ENCODE results near the gene CUX1.
"Not testable (repeated sequence)": the region's sequence is repeated elsewhere in the genome, so short reads cannot be mapped to it uniquely, and the experiment has no call there.

Gene CUX1

GRCh38 chr7:102198417-102198956, 381.1 kb downstream of the CUX1 start:
- DNase-seq, result no peak

GRCh38 chr7:102201576-102201975, 384.1 kb downstream of the CUX1 start:
- no peak for DNase-seq

- no peak for DNase-seq
Observed at GRCh38 chr7:102202556-102202955, 385.1 kb downstream of the CUX1 start.

DNA sequence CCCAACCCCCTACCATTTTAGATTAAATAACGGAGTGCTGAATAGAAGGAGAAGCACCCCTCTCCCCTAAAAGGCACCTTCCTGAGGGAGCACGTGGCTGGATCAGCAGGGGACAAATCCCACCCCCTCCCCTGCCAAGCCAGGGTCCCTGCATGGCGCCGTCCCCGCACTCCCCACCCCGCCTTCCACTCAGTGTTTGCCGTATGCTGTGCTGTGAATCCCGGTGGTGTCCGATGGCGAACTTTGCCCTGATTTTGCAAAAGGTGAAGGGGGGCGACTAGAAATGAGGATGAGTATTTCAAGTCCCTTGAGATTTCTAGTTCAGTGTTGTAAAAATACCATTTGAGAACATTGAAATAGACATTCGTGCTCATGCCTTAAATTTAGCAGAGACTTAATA, 385.8 kb downstream of the CUX1 start:
- no peak for DNase-seq

DNA sequence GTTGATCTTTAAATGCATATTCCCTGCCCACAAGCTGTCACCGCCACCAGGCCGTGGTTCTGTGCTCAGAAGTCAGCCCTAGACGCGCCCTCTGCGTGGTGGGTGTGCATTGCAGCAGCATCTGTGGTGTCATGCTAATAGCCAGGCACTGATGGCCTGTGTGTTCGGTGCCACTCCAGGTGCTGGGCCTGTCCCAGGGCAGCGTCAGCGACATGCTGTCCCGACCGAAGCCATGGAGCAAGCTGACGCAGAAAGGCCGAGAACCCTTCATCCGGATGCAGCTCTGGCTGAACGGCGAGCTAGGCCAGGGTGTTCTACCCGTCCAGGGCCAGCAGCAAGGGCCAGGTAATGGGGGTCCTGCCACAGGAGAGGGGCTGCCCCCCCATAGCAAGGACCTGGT, 386.8 kb downstream of the CUX1 start:
- DNase-seq, result no peak

DNA sequence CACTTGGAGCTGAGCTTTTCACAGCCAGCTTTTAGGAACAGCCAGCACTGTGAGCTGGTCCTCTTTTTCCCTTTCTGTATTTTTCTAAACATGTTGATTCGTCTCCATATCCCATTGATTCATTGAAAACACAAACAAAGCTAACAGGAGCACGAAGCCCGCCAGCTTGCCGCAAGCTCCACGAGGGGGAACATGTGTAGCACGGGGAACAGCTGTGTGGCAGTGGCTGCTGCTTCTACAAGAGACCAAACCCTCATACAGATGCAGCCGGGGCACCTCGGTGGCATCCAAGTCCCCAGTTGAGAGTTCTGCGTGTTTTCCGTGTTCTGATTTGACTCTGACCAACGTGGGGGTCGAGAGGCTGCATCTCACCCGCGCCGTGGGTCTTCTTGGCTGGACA, 388.5 kb downstream of the CUX1 start:
- DNase-seq, result no peak

DNA sequence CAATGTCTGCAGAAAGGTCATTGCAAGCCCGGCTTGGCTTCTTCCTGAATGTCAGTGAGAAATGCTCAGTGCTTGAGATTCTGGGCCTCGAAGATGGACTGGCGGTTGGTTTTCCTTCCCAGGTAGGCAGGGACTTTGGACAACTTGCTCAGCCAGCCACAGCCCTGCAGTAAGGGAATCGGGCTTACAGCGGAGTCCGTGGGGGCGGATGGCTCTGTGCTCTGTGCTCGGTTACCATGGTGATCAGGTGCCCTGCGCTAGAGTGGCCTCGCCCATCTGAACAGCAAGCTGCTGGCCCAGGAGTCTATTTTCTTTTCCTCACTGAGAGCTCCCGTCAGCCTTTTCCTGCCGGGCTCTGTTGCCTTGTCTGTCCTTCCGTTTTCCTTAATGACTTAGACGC, 391.4 kb downstream of the CUX1 start:
- no peak for DNase-seq

DNA sequence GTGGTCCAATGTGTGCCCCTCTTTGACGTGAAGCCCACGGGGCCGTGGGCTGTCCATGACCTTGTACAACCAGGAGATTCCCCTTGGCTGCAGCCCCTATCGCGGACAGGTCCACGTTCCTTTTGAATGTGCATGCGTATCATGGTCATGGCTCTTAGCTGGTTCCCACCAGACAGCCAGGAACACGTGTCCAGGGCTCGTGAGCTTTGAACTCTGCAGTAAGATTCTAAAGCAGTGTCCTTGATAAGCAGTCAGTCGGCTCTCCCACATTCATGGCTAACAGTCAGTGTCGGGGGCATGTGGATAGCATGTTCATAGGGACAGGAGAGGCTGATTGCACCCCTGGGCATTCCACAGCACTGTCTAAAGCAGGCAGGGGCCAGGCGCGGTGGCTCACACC, 393.4 kb downstream of the CUX1 start:
- DNase-seq, result no peak

- no peak for DNase-seq
Observed at GRCh38 chr7:102211590-102212550, 394.4 kb downstream of the CUX1 start.

DNA sequence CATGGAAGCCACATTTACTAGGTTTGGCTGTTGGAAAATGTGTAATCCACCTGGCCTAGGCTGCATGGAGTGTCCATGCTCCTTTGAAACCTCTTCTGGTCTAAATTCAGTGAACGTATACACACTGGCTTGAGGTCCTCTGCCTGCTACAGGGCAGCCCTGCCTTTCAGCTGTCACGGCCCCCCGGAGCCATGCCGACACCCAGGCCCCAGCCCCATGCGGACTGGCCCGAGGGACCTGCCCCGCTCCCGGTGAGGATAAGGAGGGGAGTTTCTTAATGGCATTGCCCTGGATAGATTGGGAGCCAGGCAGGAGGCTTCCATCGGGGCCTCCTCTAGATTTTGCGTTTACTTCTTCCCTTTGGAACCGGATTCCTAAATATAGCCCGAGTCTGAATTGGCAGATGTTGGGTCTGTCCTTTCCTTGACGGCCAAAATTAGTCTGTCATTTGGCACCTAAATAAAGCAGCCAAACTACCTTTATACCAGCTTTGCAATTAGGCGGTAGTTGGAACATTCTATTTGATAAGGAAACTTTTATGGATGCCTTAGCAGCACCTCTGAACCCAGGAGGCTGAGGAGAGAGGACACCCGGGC, 397.1 kb downstream of the CUX1 start:
- no peak for DNase-seq

DNA sequence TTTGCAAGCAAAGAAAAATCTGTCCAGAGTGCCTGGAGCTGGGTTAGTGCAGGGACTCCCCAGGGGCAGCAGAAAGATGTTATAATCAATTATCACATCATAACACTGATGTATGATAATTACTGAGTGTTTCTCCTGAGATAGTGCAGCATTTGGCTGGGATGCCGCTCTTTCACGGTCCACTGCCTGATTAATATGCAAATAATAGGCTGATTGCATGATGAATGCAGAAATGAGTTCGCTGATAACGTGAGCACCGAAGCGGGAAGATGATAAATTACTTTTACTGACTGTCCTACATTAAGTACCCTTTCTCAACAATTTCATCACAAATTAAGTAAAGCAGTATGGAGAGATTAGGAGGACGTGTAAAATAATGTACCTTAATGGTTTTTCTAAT, 397.8 kb downstream of the CUX1 start:
- no peak for DNase-seq

- no peak for DNase-seq
Observed at GRCh38 chr7:102215711-102216110, 398.3 kb downstream of the CUX1 start.

GRCh38 chr7:102216573-102217314, 399.3 kb downstream of the CUX1 start:
- no peak for DNase-seq

DNA sequence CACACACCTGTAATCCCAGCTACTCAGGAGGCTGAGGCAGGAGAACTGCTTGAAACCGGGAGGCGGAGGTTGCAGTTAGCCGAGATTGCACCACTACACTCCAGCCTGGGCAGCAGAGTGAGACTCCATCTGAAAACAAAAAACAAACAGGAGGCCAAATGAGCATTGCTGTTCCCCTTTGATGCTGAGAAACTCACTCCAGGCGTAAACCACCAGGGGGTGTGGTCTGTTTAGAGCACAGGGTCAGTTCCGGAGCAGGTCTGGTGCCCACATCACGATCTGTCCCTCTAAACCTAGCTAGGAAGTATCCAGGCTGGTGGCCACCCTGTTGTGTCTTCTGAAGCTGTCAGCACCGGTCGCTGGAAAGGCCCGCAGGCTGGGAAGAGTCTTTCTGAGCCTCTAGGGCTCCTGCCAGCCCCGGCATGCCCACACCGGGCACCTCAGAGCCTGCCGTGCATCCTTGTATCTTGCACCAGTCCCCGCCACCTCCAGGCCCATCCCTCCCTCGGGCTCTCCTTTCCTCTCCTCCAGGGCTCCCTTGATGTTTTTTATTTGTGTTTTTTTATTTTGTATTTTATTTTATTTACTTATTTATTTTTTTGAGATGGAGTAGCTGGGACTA, 402.9 kb downstream of the CUX1 start:
- DNase-seq, result peak; percentile 10

DNA sequence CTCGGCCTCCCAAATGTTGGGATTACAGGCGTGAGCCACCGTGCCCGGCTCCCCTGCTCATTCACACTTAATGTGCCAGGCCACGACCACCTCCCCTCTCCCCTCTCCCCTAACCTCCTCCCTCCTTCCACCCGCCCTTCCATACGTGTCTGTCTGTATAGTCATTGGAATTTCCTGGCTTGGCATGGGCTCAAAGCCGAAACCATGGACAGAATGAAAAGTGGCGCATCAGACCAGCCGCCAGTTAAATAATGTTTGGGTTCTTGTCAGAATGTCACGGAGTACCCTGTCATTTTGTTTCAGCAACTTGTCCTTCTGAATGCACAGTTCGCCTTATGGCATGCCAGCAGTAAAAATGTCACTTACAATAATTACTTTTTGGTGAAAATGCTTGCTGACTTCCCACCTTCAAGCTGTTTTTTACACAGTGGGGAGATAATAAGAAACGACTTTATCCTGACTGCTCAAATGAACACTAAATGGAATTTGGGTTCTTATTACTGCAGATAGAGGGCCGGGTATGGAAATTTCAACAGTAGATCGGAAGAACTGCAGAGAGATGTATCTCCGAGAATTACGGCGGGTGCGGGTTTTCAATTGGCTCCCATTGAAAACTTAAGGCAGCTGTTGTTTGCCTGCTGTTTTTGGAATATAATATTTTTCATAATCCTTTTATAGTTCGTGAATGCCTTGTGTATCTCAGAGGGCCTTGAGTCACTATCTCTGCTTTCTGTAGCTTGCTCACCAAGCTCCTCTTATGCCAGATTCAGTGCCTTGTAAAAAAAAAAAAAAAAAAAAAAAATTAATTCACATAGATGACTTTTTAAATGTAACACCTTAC, 403.8 kb downstream of the CUX1 start:
- no peak for DNase-seq

GRCh38 chr7:102221961-102222360, 404.5 kb downstream of the CUX1 start:
- no peak for DNase-seq

GRCh38 chr7:102222445-102222844, 405.0 kb downstream of the CUX1 start:
- peak; percentile 7 for DNase-seq

- DNase-seq, result no peak
Observed at GRCh38 chr7:102223184-102223583, 405.8 kb downstream of the CUX1 start.

GRCh38 chr7:102225025-102225424, 407.6 kb downstream of the CUX1 start:
- no peak for DNase-seq

GRCh38 chr7:102227371-102227770, 409.9 kb downstream of the CUX1 start:
- no peak for DNase-seq

DNA sequence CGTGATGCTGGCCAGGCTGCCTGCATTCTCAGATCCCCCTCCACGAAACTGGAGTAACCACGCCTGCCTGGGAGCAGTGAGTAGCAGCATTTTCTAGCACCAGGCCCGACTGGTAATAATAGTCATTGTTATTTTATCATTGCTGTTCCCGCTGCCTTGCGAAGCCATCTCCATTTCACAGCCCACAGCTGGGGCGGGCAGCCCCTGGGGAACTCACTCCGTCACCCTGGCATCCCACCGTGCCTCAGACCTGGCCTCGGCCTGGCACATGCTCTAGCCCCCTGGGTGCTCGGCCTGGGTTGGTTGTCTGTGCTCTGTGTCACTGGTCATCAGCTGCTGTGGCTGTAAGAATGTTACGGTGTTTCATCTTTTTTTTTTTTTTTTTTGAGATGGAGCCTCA, 411.5 kb downstream of the CUX1 start:
- no peak for DNase-seq

DNA sequence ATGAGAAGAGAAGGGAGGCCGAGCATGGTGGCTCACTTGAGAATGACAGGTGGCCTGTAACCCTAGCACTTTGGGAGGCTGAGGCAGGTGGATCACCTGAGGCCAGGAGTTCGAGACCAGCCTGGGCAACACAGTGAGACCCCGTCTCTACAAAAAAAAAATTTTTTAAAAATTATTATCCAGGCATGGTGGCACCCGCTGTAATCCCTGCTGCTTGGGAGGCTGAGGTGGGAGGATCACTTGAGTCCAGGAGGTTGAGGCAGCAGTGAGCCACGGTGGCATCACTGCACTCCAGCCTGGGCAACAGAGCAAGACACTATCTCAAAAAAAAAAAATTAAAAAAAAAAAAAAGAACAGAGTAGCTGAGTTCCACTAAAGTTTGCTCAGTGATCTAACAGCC, 412.7 kb downstream of the CUX1 start:
- DNase-seq, result not testable (repeated sequence)
